ENCODE data around the gene LCN15. TPM values are rescaled to one million over a fixed set of nuclear protein-coding genes. Genes with fewer than 3 reads are reported as not detected.
"Not testable (repeated sequence)": the region's sequence is repeated elsewhere in the genome, so short reads cannot be mapped to it uniquely, and the experiment has no call there.

Gene LCN15
- total RNA-seq, 1 experiment from 2014 or later: not detected

DNA sequence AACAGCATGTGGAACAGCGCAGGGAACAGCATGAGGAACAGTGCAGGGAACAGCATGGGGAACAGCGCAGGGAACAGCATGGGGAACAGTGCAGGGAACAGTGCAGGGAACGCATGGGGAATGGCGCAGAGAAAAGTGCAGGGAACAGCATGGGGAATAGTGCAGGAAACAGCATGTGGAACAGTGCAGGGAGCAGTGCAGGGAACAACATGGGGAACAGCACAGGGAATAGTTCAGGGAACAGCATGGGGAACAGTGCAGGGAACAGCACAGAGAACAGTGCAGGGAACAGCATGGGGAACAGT lies 8.2 kb downstream of the LCN15 start:
- Histone ChIP-seq H3K4me2 (no peak overlapping the region), H3K27ac (no peak overlapping the region), H3K9me3 (ENCODE audit: insufficient read depth, low read depth) (peaks cover 12% of the 10 kb centered on the region; the same call in 1 of the 2 replicates), H3K4me1 (replicated peaks; ENCODE audit: insufficient read depth) (no peaks in the 10 kb centered on the region), H4K20me1 (ENCODE audit: insufficient read depth) (no peaks in the 10 kb centered on the region), H2AFZ (no peak overlapping the region), H3K27me3 (ENCODE audit: insufficient read depth, low read depth) (peaks cover 46% of the 10 kb centered on the region), H3K9me2 (ENCODE audit: insufficient read depth) (no peaks in the 10 kb centered on the region), H3F3A (ENCODE audit: insufficient read depth, low read depth) (no peaks in the 10 kb centered on the region), H3K79me2 (ENCODE audit: low read depth) (no peaks in the 10 kb centered on the region), H3K36me3 (ENCODE audit: low read depth) (no peaks in the 10 kb centered on the region), H3K4me3 (no peak overlapping the region)
- intact Hi-C loops (cut with micrococcal nuclease; ENCODE audit: unreplicated experiment): no loop called here
- CTCF ChIA-PET: no interaction called here
- BruUV-seq (replicated peaks): no TSS peak
- no peak for DNase-seq
- POLR2A ChIA-PET (ENCODE audit: unreplicated experiment): no interaction called here
- no peak for TF ChIP-seq EZH2 (IDR thresholded peaks at IDR 0.05; ENCODE audit: low read depth)
- TF ChIP-seq, protein P1, sequence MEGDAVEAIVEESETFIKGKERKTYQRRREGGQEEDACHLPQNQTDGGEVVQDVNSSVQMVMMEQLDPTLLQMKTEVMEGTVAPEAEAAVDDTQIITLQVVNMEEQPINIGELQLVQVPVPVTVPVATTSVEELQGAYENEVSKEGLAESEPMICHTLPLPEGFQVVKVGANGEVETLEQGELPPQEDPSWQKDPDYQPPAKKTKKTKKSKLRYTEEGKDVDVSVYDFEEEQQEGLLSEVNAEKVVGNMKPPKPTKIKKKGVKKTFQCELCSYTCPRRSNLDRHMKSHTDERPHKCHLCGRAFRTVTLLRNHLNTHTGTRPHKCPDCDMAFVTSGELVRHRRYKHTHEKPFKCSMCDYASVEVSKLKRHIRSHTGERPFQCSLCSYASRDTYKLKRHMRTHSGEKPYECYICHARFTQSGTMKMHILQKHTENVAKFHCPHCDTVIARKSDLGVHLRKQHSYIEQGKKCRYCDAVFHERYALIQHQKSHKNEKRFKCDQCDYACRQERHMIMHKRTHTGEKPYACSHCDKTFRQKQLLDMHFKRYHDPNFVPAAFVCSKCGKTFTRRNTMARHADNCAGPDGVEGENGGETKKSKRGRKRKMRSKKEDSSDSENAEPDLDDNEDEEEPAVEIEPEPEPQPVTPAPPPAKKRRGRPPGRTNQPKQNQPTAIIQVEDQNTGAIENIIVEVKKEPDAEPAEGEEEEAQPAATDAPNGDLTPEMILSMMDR (conservative IDR thresholded peaks at IDR 0.05): no peak

DNA sequence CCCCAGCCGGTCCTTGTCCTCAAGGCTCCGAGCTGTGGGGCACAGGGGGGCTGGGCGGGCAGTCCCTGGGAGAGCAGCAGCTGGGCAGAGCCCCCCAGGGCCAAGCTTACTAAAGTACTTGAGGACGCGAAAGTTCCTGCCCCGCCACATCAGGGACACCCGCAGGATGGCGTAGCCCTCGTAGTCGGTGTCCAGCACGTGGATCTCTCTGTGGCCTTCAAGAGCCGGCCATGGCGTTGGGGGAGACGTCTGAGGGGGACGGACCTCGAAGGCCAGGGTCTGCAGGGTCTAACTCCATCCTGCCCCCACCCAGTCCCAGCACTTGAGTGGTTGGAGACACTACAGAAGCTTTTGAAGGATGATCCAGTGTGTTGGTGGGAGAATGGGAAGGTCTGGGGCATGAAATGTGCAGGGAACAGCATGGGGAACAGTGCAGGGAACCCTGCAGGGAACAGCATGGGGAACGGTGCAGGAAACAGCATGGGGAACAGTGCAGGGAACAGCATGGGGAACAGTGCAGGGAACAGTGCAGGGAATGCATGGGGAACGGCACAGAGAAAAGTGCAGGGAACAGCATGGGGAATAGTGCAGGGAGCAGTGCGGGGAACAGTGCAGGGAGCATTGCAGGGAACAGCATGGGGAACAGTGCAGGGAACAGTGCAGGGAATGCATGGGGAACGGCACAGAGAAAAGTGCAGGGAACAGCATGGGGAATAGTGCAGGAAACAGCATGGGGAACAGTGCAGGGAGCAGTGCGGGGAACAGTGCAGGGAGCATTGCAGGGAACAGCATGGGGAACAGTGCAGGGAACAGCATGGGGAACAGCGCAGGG lies 8.8 kb downstream of the LCN15 start:
- BruUV-seq (replicated peaks); H3F3A ChIP-seq (ENCODE audit: insufficient read depth, low read depth); H2AFZ ChIP-seq; POLR2A ChIA-PET (ENCODE audit: unreplicated experiment); H3K36me3 ChIP-seq (ENCODE audit: low read depth); intact Hi-C loops (cut with micrococcal nuclease; ENCODE audit: unreplicated experiment); H3K4me1 ChIP-seq (replicated peaks; ENCODE audit: insufficient read depth); DNase-seq; H3K27ac ChIP-seq; H4K20me1 ChIP-seq (ENCODE audit: insufficient read depth); H3K79me2 ChIP-seq (ENCODE audit: low read depth); H3K4me3 ChIP-seq; H3K9me2 ChIP-seq (ENCODE audit: insufficient read depth); CTCF ChIA-PET; H3K4me2 ChIP-seq: not testable (repeated sequence)
- H3K9me3 ChIP-seq (ENCODE audit: insufficient read depth, low read depth): peaks cover 12% of the 10 kb centered on the region; the same call in 1 of the 2 replicates
- H3K27me3 ChIP-seq (ENCODE audit: insufficient read depth, low read depth): peaks cover 48% of the 10 kb centered on the region

DNA sequence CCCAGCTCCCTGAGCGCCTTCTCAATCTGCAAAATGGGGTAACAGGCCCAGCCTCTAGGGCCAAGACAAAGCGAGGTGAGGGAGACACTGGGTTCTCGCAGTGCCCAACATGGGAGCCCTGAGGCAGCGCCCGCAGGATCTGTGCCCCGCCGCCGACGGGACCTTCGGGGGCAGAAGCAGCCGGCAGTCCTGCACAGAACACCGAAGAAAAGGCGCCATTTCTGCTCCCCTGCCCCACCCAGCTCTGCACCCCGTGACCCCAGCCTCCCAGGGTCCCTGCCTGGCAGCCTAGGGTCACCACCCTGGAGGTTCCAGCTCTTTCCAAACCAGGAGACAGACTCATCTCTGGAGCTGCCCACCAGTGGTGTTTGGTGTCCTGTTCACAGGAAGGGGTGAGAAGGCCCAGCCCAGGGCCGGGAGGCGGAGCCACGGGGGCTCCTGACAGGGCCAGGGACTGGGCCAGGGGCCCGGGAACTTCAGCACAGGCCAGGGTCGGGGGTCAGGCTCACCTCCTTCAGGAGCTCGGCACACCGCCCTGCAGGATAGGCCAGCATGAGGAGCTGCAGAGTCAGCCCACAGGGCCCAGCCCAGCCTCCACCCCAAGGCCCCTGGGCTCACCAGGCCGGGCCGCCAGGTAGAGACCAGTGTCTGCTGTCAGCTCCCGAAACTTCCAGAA lies 9.6 kb downstream of the LCN15 start:
- peaks cover 48% of the 10 kb centered on the region for H3K27me3 ChIP-seq (ENCODE audit: insufficient read depth, low read depth)
- DNase-seq: no peak
- H3F3A ChIP-seq (ENCODE audit: insufficient read depth, low read depth): no peaks in the 10 kb centered on the region
- H4K20me1 ChIP-seq (ENCODE audit: insufficient read depth): no peaks in the 10 kb centered on the region
- TF ChIP-seq, protein P1 (conservative IDR thresholded peaks at IDR 0.05): no peak
- TF ChIP-seq EZH2 (IDR thresholded peaks at IDR 0.05; ENCODE audit: low read depth): no peak
- H3K4me1 ChIP-seq (replicated peaks; ENCODE audit: insufficient read depth): no peaks in the 10 kb centered on the region
- no TSS peak for BruUV-seq (replicated peaks)
- CTCF ChIA-PET: no interaction called here
- H3K79me2 ChIP-seq (ENCODE audit: low read depth): no peaks in the 10 kb centered on the region
- H3K36me3 ChIP-seq (ENCODE audit: low read depth): no peaks in the 10 kb centered on the region
- no peaks in the 10 kb centered on the region for H3K9me2 ChIP-seq (ENCODE audit: insufficient read depth)
- no peak overlapping the region for H3K27ac ChIP-seq
- POLR2A ChIA-PET (ENCODE audit: unreplicated experiment): no interaction called here
- peaks cover 12% of the 10 kb centered on the region; the same call in 1 of the 2 replicates for H3K9me3 ChIP-seq (ENCODE audit: insufficient read depth, low read depth)
- H2AFZ ChIP-seq: no peak overlapping the region
- H3K4me3 ChIP-seq: no peak overlapping the region
- intact Hi-C loops (cut with micrococcal nuclease; ENCODE audit: unreplicated experiment): no loop called here
- no peak overlapping the region for H3K4me2 ChIP-seq
